ENCODE data around the gene SPDEF. TPM values are rescaled to one million over a fixed set of nuclear protein-coding genes. Genes with fewer than 3 reads are reported as not detected.

SPDEF gene
- total RNA-seq, 1 donor from 2014 or later: not detected

DNA sequence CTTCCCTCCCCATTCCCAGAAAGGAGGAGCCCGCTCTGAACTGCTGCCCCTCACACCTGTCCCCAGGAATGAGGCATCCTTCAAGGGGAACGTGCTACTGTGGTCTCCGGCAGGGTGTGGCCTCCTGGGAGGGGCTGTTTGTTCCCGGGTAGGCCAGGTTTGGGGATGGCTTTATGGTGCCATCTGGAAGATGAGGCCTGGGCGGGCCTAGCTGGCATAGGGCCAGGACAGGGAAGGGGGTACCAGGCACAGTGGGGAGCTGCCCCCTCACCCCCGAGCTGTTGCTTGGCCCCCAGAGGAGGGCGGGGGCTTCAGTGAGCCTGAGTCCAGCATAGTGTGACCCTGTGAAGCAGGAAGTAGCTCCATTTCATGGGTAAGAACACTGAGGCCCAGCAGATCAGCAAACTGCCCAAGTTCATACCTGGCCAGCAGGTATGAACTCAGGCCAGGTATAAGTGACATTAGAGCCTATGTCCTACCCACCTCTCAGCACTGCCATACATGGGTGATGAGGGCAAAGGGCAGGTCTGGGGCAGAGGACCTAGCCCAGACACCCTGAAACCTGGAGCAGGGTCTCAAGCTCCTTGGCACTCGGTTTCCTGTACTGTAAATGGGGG is 17.5 kb upstream of the SPDEF start:
- H3K9me3 ChIP-seq: no peaks in the 10 kb centered on the region
- intact Hi-C loops (cut with DNase I): no loop called here
- H3K36me3 ChIP-seq: no peaks in the 10 kb centered on the region
- no peak for DNase-seq (ENCODE audit: extremely low spot score in 2 of 2)
- no peak overlapping the region for H3K4me3 ChIP-seq
- H3K27me3 ChIP-seq: no peaks in the 10 kb centered on the region
- TF ChIP-seq CTCF (IDR thresholded peaks at IDR 0.05) (no peak), POLR2A (IDR thresholded peaks at IDR 0.05) (no peak), POLR2AphosphoS5 (IDR thresholded peaks at IDR 0.05; ENCODE audit: insufficient read depth in 1 of 2, low read depth in 1 of 2) (no peak)
- H3K4me1 ChIP-seq: no peaks in the 10 kb centered on the region
- H3K27ac ChIP-seq: no peak overlapping the region

- TF ChIP-seq POLR2A (IDR thresholded peaks at IDR 0.05) (no peak), CTCF (IDR thresholded peaks at IDR 0.05) (no peak)
- no peaks in the 10 kb centered on the region for H3K27me3 ChIP-seq
- no peak overlapping the region for H3K27ac ChIP-seq
- H3K36me3 ChIP-seq: no peaks in the 10 kb centered on the region
- no peaks in the 10 kb centered on the region for H3K4me1 ChIP-seq
- intact Hi-C loops (cut with DNase I): no loop called here
- no peak for DNase-seq (ENCODE audit: extremely low spot score in 2 of 2)
- no peak overlapping the region for H3K4me3 ChIP-seq
- H3K9me3 ChIP-seq: no peaks in the 10 kb centered on the region
Measured at GRCh38 chr6:34572585-34572984, 16.5 kb upstream of the SPDEF start.

- no peaks in the 10 kb centered on the region for H3K4me1 ChIP-seq
- H3K36me3 ChIP-seq: no peaks in the 10 kb centered on the region
- TF ChIP-seq POLR2A (IDR thresholded peaks at IDR 0.05) (no peak), POLR2AphosphoS5 (IDR thresholded peaks at IDR 0.05; ENCODE audit: insufficient read depth in 1 of 2, low read depth in 1 of 2) (no peak), CTCF (IDR thresholded peaks at IDR 0.05) (no peak)
- no peak for DNase-seq (ENCODE audit: extremely low spot score in 2 of 2)
- intact Hi-C loops (cut with DNase I): no loop called here
- H3K9me3 ChIP-seq: no peaks in the 10 kb centered on the region
- no peak overlapping the region for H3K4me3 ChIP-seq
- H3K27ac ChIP-seq: no peak overlapping the region
- no peaks in the 10 kb centered on the region for H3K27me3 ChIP-seq
Measured at GRCh38 chr6:34572021-34572420, 15.9 kb upstream of the SPDEF start.

- Histone ChIP-seq H3K4me1 (no peaks in the 10 kb centered on the region), H3K27me3 (no peaks in the 10 kb centered on the region)
- intact Hi-C loops (cut with DNase I): no loop called here
Measured at GRCh38 chr6:34571388-34571787, 15.3 kb upstream of the SPDEF start.

More at GRCh38 chr6:34571388-34571787, 15.3 kb upstream of the SPDEF start:
- TF ChIP-seq POLR2A (IDR thresholded peaks at IDR 0.05) (no peak), POLR2AphosphoS5 (IDR thresholded peaks at IDR 0.05; ENCODE audit: insufficient read depth in 1 of 2, low read depth in 1 of 2) (no peak), CTCF (IDR thresholded peaks at IDR 0.05) (no peak)
- Histone ChIP-seq H3K4me3 (no peak overlapping the region), H3K27ac (no peak overlapping the region), H3K9me3 (no peaks in the 10 kb centered on the region), H3K36me3 (no peaks in the 10 kb centered on the region)
- no peak for DNase-seq (ENCODE audit: extremely low spot score in 2 of 2)

Data from vagina (tissue), 2 donors.